Caco-2 (cell line): ENCODE measurements around the gene PCSK5. TPM values are rescaled to one million over a fixed set of nuclear protein-coding genes. Genes with fewer than 3 reads are reported as not detected.

Experiments used
- BruUV-seq: library from RNA; stranded (reverse); fragments of 400-500 nt; replicated peaks from 2 replicates; lab custom pipeline; 2021; lab: Mats Ljungman, UMichigan
- CTCF ChIA-PET: fragments of 300-600 bp; sonication (Branson Sonifier 250); formaldehyde crosslinking; loops from one replicate; lab custom pipeline; 2022; ENCODE audit warnings: antibody characterized with exemption; lab: Charles Lee
- POLR2A ChIA-PET: fragments of 300-600 bp; sonication (Branson Sonifier 250); formaldehyde crosslinking; loops from one replicate; lab custom pipeline; 2022; ENCODE audit warnings: antibody characterized with exemption; lab: Charles Lee
- DNase-seq, 2 experiments: peaks; one replicate each; pipeline versions ENCODE4 v3.0.0 to v3.0.0-alpha.2; 2020 to 2022
- H3K27me3 ChIP-seq: replicated peaks from 2 replicates; pipeline ENCODE4 v1.6.0; 2011; ENCODE audit warnings: low read length; ENCODE audit not compliant: control insufficient read depth, insufficient read depth
- H3K36me3 ChIP-seq: 2 replicates; pipeline ENCODE4 v1.5.1; 2011; ENCODE audit warnings: low read length; ENCODE audit not compliant: control insufficient read depth, insufficient read depth
- H3K4me1 ChIP-seq: fragments of 250-450 bp; sonication (Bioruptor Pico); 2 replicates; pipeline ENCODE4 v1.5.1; 2020; ENCODE audit warnings: mild to moderate bottlenecking
- H3K4me3 ChIP-seq: 2 replicates; pipeline ENCODE4 v1.5.1; 2011; ENCODE audit warnings: low read depth, mild to moderate bottlenecking, control low read depth, low read length
- H3K9me3 ChIP-seq: fragments of 250-450 bp; sonication (Bioruptor Pico); 2 replicates; pipeline ENCODE4 v1.5.1; 2020; ENCODE audit warnings: mild to moderate bottlenecking, moderate library complexity
- H3K27ac Mint-ChIP-seq: one replicate; pipeline ENCODE4 v1.8.0; 2022; ENCODE audit warnings: mixed read lengths; ENCODE audit not compliant: unreplicated experiment
- H3K27me3 Mint-ChIP-seq: one replicate; pipeline ENCODE4 v1.8.0; 2022; ENCODE audit warnings: mixed read lengths; ENCODE audit not compliant: insufficient read depth, unreplicated experiment
- H3K36me3 Mint-ChIP-seq: one replicate; pipeline ENCODE4 v1.8.0; 2022; ENCODE audit warnings: mild to moderate bottlenecking, mixed read lengths; ENCODE audit not compliant: insufficient read depth, unreplicated experiment
- H3K4me1 Mint-ChIP-seq: one replicate; pipeline ENCODE4 v1.8.0; 2022; ENCODE audit warnings: low read depth, mixed read lengths; ENCODE audit not compliant: unreplicated experiment
- H3K4me3 Mint-ChIP-seq: one replicate; pipeline ENCODE4 v1.8.0; 2022; ENCODE audit warnings: mild to moderate bottlenecking, moderate library complexity, mixed read lengths; ENCODE audit not compliant: unreplicated experiment
- H3K9me3 Mint-ChIP-seq: one replicate; pipeline ENCODE4 v1.8.0; 2022; ENCODE audit warnings: mixed read lengths; ENCODE audit not compliant: unreplicated experiment
- CTCF ChIP-seq, 2 experiments: fragments of 200-600 bp in 1 of 2; IDR thresholded peaks; 1 replicate in 1 of 2; 2 replicates in 1 of 2; pipeline versions ENCODE4 v1.5.1 to v1.8.0; 2011 to 2022; ENCODE audit warnings: antibody characterized with exemption in 1 of 2, control low read depth in 1 of 2, inconsistent platforms in 1 of 2, low read depth in 1 of 2, low read length in 1 of 2, mild to moderate bottlenecking in 1 of 2, moderate library complexity in 1 of 2; ENCODE audit not compliant: insufficient read depth in 1 of 2, severe bottlenecking in 1 of 2, unreplicated experiment in 1 of 2
- intact Hi-C: fragments of 100-400 bp; cut with micrococcal nuclease; formaldehyde crosslinking; loops from one replicate; pipeline ENCODE4 v1.10.0; 2022; ENCODE audit not compliant: unreplicated experiment
- total RNA-seq: library from RNA; stranded (reverse); gene quantifications from 2 replicates; pipeline ENCODE4 v1.2.3, GENCODE V29; 2022

Gene PCSK5
- total RNA-seq, 1 experiment from 2014 or later: 10.9 TPM

GRCh38 chr9:75950998-75951397 is 60.5 kb downstream of the PCSK5 start:
- BruUV-seq: no TSS peak
- Mint-ChIP-seq H3K27ac (no peak overlapping the region), H3K4me1 (no peaks in the 10 kb centered on the region), H3K4me3 (no peak overlapping the region), H3K9me3 (no peaks in the 10 kb centered on the region), H3K36me3 (peaks cover 16% of the 10 kb centered on the region), H3K27me3 (no peaks in the 10 kb centered on the region)
- DNase-seq: peak in 1 of 2 experiments; percentile 29
- Histone ChIP-seq H3K9me3 (no peaks in the 10 kb centered on the region), H3K4me3 (no peak overlapping the region), H3K27me3 (no peaks in the 10 kb centered on the region), H3K4me1 (no peaks in the 10 kb centered on the region), H3K36me3 (no peaks in the 10 kb centered on the region)
- ChIA-PET POLR2A (no interaction called here), CTCF (no interaction called here)
- intact Hi-C loops: loop anchor here (10.0 kb wide), 1 partner anchor 56 kb away; the partner anchor contains the start of gene PCSK5
- TF ChIP-seq CTCF (IDR thresholded peaks at IDR 0.05; ENCODE audit: insufficient read depth in 1 of 2, low read depth in 1 of 2, low read length in 1 of 2, severe bottlenecking in 1 of 2, unreplicated experiment in 1 of 2): no peak

GRCh38 chr9:75953218-75953617 is 62.7 kb downstream of the PCSK5 start:
- no peaks in the 10 kb centered on the region for H3K9me3 ChIP-seq
- BruUV-seq: no TSS peak
- TF ChIP-seq CTCF (IDR thresholded peaks at IDR 0.05; ENCODE audit: insufficient read depth in 1 of 2, low read depth in 1 of 2, low read length in 1 of 2, severe bottlenecking in 1 of 2, unreplicated experiment in 1 of 2): no peak
- H3K4me3 ChIP-seq: no peak overlapping the region
- Mint-ChIP-seq H3K36me3 (peaks cover 6% of the 10 kb centered on the region), H3K27me3 (no peaks in the 10 kb centered on the region), H3K27ac (no peak overlapping the region), H3K4me3 (no peak overlapping the region), H3K4me1 (no peaks in the 10 kb centered on the region), H3K9me3 (no peaks in the 10 kb centered on the region)
- DNase-seq: peak in 1 of 2 experiments; percentile 13
- ChIA-PET POLR2A (no interaction called here), CTCF (no interaction called here)
- H3K4me1 ChIP-seq: no peaks in the 10 kb centered on the region
- no peaks in the 10 kb centered on the region for H3K36me3 ChIP-seq
- H3K27me3 ChIP-seq: no peaks in the 10 kb centered on the region
- intact Hi-C loops: loop anchor here (10.0 kb wide), 1 partner anchor 58 kb away; the partner anchor contains the start of gene PCSK5

GRCh38 chr9:75956161-75956560 is 65.7 kb downstream of the PCSK5 start:
- intact Hi-C loops: loop anchor here (10.0 kb wide), 1 partner anchor 61 kb away; the partner anchor contains the start of gene PCSK5
- ChIA-PET CTCF (no interaction called here), POLR2A (no interaction called here)
- Mint-ChIP-seq H3K27me3 (no peaks in the 10 kb centered on the region), H3K4me3 (no peak overlapping the region), H3K27ac (no peak overlapping the region), H3K4me1 (no peaks in the 10 kb centered on the region), H3K36me3 (no peaks in the 10 kb centered on the region), H3K9me3 (no peaks in the 10 kb centered on the region)
- no peak for DNase-seq
- no peak overlapping the region for H3K4me3 ChIP-seq
- H3K36me3 ChIP-seq: no peaks in the 10 kb centered on the region
- BruUV-seq: no TSS peak
- no peaks in the 10 kb centered on the region for H3K9me3 ChIP-seq
- H3K4me1 ChIP-seq: no peaks in the 10 kb centered on the region
- TF ChIP-seq CTCF (IDR thresholded peaks at IDR 0.05; ENCODE audit: insufficient read depth in 1 of 2, low read depth in 1 of 2, low read length in 1 of 2, severe bottlenecking in 1 of 2, unreplicated experiment in 1 of 2): no peak
- H3K27me3 ChIP-seq: no peaks in the 10 kb centered on the region
